ENCODE measurements around the gene B3GALT5.

- no peak for TF ChIP-seq CTCF (IDR thresholded peaks at IDR 0.05)
- TF ChIP-seq EZH2 (IDR thresholded peaks at IDR 0.05; ENCODE audit: borderline replicate concordance, insufficient read depth, low read depth, low read length, poor library complexity, severe bottlenecking), result no peak
Measured at GRCh38 chr21:39602793-39603192, 9.9 kb upstream of the B3GALT5 start.

Data from B cell (primary cell).